ENCODE data around the gene C11orf86. TPM values are rescaled to one million over a fixed set of nuclear protein-coding genes. Genes with fewer than 3 reads are reported as not detected.
A peak's percentile ranks its signal among the peaks of the same experiment; 100 is the strongest.
"Not testable (repeated sequence)": the region's sequence is repeated elsewhere in the genome, so short reads cannot be mapped to it uniquely, and the experiment has no call there.

C11orf86 gene
- total RNA-seq, 1 donor from 2014 or later, result not detected

- no peak for DNase-seq (ENCODE audit: low read depth)
- peak overlapping the region; percentile 95 for H2AFZ ChIP-seq (ENCODE audit: low read depth, low read length)
- Mint-ChIP-seq H3K27ac (ENCODE audit: unreplicated experiment) (peak overlapping the region; percentile 82), H3K4me1 (ENCODE audit: low read depth, unreplicated experiment) (peaks cover 8% of the 10 kb centered on the region), H3K4me3 (ENCODE audit: unreplicated experiment) (peak overlapping the region; percentile 83), H3K9me3 (ENCODE audit: unreplicated experiment) (peaks cover 2% of the 10 kb centered on the region), H3K27me3 (ENCODE audit: low read depth, unreplicated experiment) (no peaks in the 10 kb centered on the region), H3K36me3 (ENCODE audit: low read depth, unreplicated experiment) (peaks cover 1% of the 10 kb centered on the region)
- H4K20me1 ChIP-seq (ENCODE audit: insufficient read depth, low read length), result no peaks in the 10 kb centered on the region
- H3K27me3 ChIP-seq (ENCODE audit: insufficient read depth, low read length), result no peaks in the 10 kb centered on the region
- TF ChIP-seq CTCF (IDR thresholded peaks at IDR 0.05; ENCODE audit: insufficient read depth, low read depth, low read length) (no peak), EZH2 (IDR thresholded peaks at IDR 0.05; ENCODE audit: insufficient read depth, low read length) (no peak)
- H3K9me3 ChIP-seq (ENCODE audit: insufficient read depth, low read depth, low read length), result no peaks in the 10 kb centered on the region
- FAIRE-seq, result no peak
- H3K4me1 ChIP-seq (ENCODE audit: insufficient read depth, low read length), result peaks cover 18% of the 10 kb centered on the region
- peak overlapping the region; percentile 30 for H3K9ac ChIP-seq (ENCODE audit: low read length)
- peak overlapping the region; percentile 83 for H3K4me2 ChIP-seq (ENCODE audit: low read length)
- H3K36me3 ChIP-seq (ENCODE audit: insufficient read depth, low read length), result no peaks in the 10 kb centered on the region
- peak overlapping the region; percentile 49 for H3K4me3 ChIP-seq (ENCODE audit: insufficient read depth, low read depth, low read length)
- peak overlapping the region; percentile 32 for H3K27ac ChIP-seq (ENCODE audit: low read depth, low read length)
- H3K79me2 ChIP-seq (ENCODE audit: insufficient read depth, low read length), result no peaks in the 10 kb centered on the region
These were observed 16.2 kb upstream of the C11orf86 start for GRCh38 chr11:66958956-66959274.

- H3K27ac Mint-ChIP-seq (ENCODE audit: unreplicated experiment); H3K4me3 ChIP-seq (ENCODE audit: insufficient read depth, low read depth, low read length); H3K9me3 ChIP-seq (ENCODE audit: insufficient read depth, low read depth, low read length); H3K79me2 ChIP-seq (ENCODE audit: insufficient read depth, low read length); H3K27me3 ChIP-seq (ENCODE audit: insufficient read depth, low read length); FAIRE-seq; H2AFZ ChIP-seq (ENCODE audit: low read depth, low read length); H3K36me3 Mint-ChIP-seq (ENCODE audit: low read depth, unreplicated experiment); H3K27ac ChIP-seq (ENCODE audit: low read depth, low read length); H3K4me3 Mint-ChIP-seq (ENCODE audit: unreplicated experiment); H3K4me2 ChIP-seq (ENCODE audit: low read length); H3K36me3 ChIP-seq (ENCODE audit: insufficient read depth, low read length); DNase-seq (ENCODE audit: low read depth); H3K9ac ChIP-seq (ENCODE audit: low read length); H4K20me1 ChIP-seq (ENCODE audit: insufficient read depth, low read length); H3K9me3 Mint-ChIP-seq (ENCODE audit: unreplicated experiment); H3K4me1 Mint-ChIP-seq (ENCODE audit: low read depth, unreplicated experiment); H3K27me3 Mint-ChIP-seq (ENCODE audit: low read depth, unreplicated experiment): not testable (repeated sequence)
- H3K4me1 ChIP-seq (ENCODE audit: insufficient read depth, low read length), result peaks cover 14% of the 10 kb centered on the region
These were observed 13.4 kb upstream of the C11orf86 start for GRCh38 chr11:66961691-66962213.

- H3K27me3 Mint-ChIP-seq (ENCODE audit: low read depth, unreplicated experiment), result peaks cover 3% of the 10 kb centered on the region
- H3K9me3 Mint-ChIP-seq (ENCODE audit: unreplicated experiment), result peaks cover 2% of the 10 kb centered on the region
- peaks cover 10% of the 10 kb centered on the region for H3K4me1 ChIP-seq (ENCODE audit: insufficient read depth, low read length)
- H4K20me1 ChIP-seq (ENCODE audit: insufficient read depth, low read length), result no peaks in the 10 kb centered on the region
- TF ChIP-seq CTCF (IDR thresholded peaks at IDR 0.05; ENCODE audit: insufficient read depth, low read depth, low read length), result no peak
- TF ChIP-seq EZH2 (IDR thresholded peaks at IDR 0.05; ENCODE audit: insufficient read depth, low read length), result no peak
- no peak overlapping the region for H3K4me3 ChIP-seq (ENCODE audit: insufficient read depth, low read depth, low read length)
- H3K4me3 Mint-ChIP-seq (ENCODE audit: unreplicated experiment), result no peak overlapping the region
- H3K9ac ChIP-seq (ENCODE audit: low read length), result no peak overlapping the region
- H3K36me3 Mint-ChIP-seq (ENCODE audit: low read depth, unreplicated experiment), result no peaks in the 10 kb centered on the region
- H3K79me2 ChIP-seq (ENCODE audit: insufficient read depth, low read length), result no peaks in the 10 kb centered on the region
- H3K27ac ChIP-seq (ENCODE audit: low read depth, low read length), result no peak overlapping the region
- no peak for FAIRE-seq
- H3K9me3 ChIP-seq (ENCODE audit: insufficient read depth, low read depth, low read length), result no peaks in the 10 kb centered on the region
- H3K27ac Mint-ChIP-seq (ENCODE audit: unreplicated experiment), result no peak overlapping the region
- no peak overlapping the region for H3K4me2 ChIP-seq (ENCODE audit: low read length)
- H3K4me1 Mint-ChIP-seq (ENCODE audit: low read depth, unreplicated experiment), result peaks cover 2% of the 10 kb centered on the region
- no peak overlapping the region for H2AFZ ChIP-seq (ENCODE audit: low read depth, low read length)
- no peaks in the 10 kb centered on the region for H3K36me3 ChIP-seq (ENCODE audit: insufficient read depth, low read length)
- no peaks in the 10 kb centered on the region for H3K27me3 ChIP-seq (ENCODE audit: insufficient read depth, low read length)
- no peak for DNase-seq (ENCODE audit: low read depth)
These were observed 12.9 kb upstream of the C11orf86 start for GRCh38 chr11:66962247-66962646.
